Small intestine (tissue), 7 donors: ENCODE results near the gene TFEC. TPM values are rescaled to one million over a fixed set of nuclear protein-coding genes. Genes with fewer than 3 reads are reported as not detected.
"Not testable (repeated sequence)": the region's sequence is repeated elsewhere in the genome, so short reads cannot be mapped to it uniquely, and the experiment has no call there.

Experiments
- DNase-seq, 2 donors: peaks; one replicate each; pipeline versions ENCODE4 v3.0.0 to v3.0.0-alpha.2; 2013
- FAIRE-seq: peaks from 2 replicates; lab custom pipeline; 2012; peaks lifted over from hg19 to GRCh38; lab: Jason Lieb, UNC
- H3K27ac ChIP-seq, 3 donors: one replicate each; pipeline ENCODE4 v1.5.1; 2013; ENCODE audit warnings: low read length in 2 of 3, mild to moderate bottlenecking in 2 of 3, control low read depth in 1 of 3, inconsistent platforms in 1 of 3, low read depth in 1 of 3, moderate library complexity in 1 of 3
- H3K27me3 ChIP-seq, 3 donors: one replicate each; pipeline ENCODE4 v1.6.1; 2013; ENCODE audit warnings: low read length in 3 of 3, inconsistent platforms in 1 of 3; ENCODE audit not compliant: control insufficient read depth in 3 of 3, insufficient read depth in 3 of 3
- H3K36me3 ChIP-seq, 3 donors: one replicate each; pipeline ENCODE4 v1.6.1; 2013; ENCODE audit warnings: low read length in 3 of 3, inconsistent platforms in 1 of 3, low read depth in 1 of 3, mild to moderate bottlenecking in 1 of 3, moderate library complexity in 1 of 3; ENCODE audit not compliant: control insufficient read depth in 3 of 3, insufficient read depth in 2 of 3
- H3K4me1 ChIP-seq, 3 donors: one replicate each; pipeline ENCODE4 v1.6.1; 2013; ENCODE audit warnings: low read length in 2 of 3, inconsistent platforms in 1 of 3, low read depth in 1 of 3, mild to moderate bottlenecking in 1 of 3, moderate library complexity in 1 of 3; ENCODE audit not compliant: control insufficient read depth in 3 of 3, insufficient read depth in 2 of 3
- H3K4me3 ChIP-seq, 3 donors: one replicate each; pipeline ENCODE4 v1.5.1; 2013; ENCODE audit warnings: low read length in 3 of 3, control low read depth in 1 of 3, inconsistent platforms in 1 of 3, low read depth in 1 of 3, mild to moderate bottlenecking in 1 of 3, moderate library complexity in 1 of 3
- H3K9me3 ChIP-seq, 2 donors: one replicate each; pipeline ENCODE4 v1.6.1; 2013; ENCODE audit warnings: low read depth in 1 of 2, low read length in 1 of 2; ENCODE audit not compliant: control insufficient read depth in 2 of 2, insufficient read depth in 1 of 2
- WGBS, 3 donors: extraction: QIAGEN DNeasy Blood & Tissue Kit; methylation state at CpG; one replicate each; pipeline ENCODE4 v1.1.7; 2013; 5-methylcytosine and 5-hydroxymethylcytosine counted together
- polyA plus RNA-seq, 4 donors: library from polyadenylated mRNA; stranded (reverse) in 3 of 4; unstranded in 1 of 4; fragments of 200-250 nt in 3 of 4; fragments of 120-200 nt in 1 of 4; gene quantifications; one replicate each; pipeline versions ENCODE4 v1.2.1 to v1.2.3, GENCODE V29; 2013
- donor health status: healthy with polysubstance abuse.
- donor health status: control.
- donor health status: control.
- donor health status: Bipolar disorder and iron deficiency.
- donor health status: healthy.

TFEC gene
- polyA plus RNA-seq, 4 donors = 0.82 to 128 (median 7.5) TPM

GRCh38 chr7:115937960-115938359, 92.6 kb downstream of the TFEC start:
- no peak overlapping the region for H3K4me3 ChIP-seq
- 39 to 73% (median 48%) methylated on average over 1 of the region's 1 CpG for WGBS, 3 donors
- no peak for DNase-seq
- no peaks in the 10 kb centered on the region for H3K9me3 ChIP-seq
- no peak overlapping the region for H3K27ac ChIP-seq
- no peaks in the 10 kb centered on the region for H3K27me3 ChIP-seq
- no peaks in the 10 kb centered on the region for H3K4me1 ChIP-seq
- FAIRE-seq = no peak
- peaks cover 0 to 3% (median 0%) of the 10 kb centered on the region in 3 donors for H3K36me3 ChIP-seq

GRCh38 chr7:115933471-115933870, 97.1 kb downstream of the TFEC start:
- no peak overlapping the region for H3K4me3 ChIP-seq
- no peaks in the 10 kb centered on the region for H3K9me3 ChIP-seq
- no peaks in the 10 kb centered on the region for H3K27me3 ChIP-seq
- no peak for DNase-seq
- no peaks in the 10 kb centered on the region for H3K36me3 ChIP-seq
- no peaks in the 10 kb centered on the region for H3K4me1 ChIP-seq
- no peak overlapping the region for H3K27ac ChIP-seq
- 73 to 83% (median 78%) methylated on average over 4 of the region's 4 CpGs for WGBS, 3 donors
- FAIRE-seq = no peak

GRCh38 chr7:115932880-115933279, 97.7 kb downstream of the TFEC start:
- Histone ChIP-seq H3K4me3 (no peak overlapping the region), H3K27ac (no peak overlapping the region), H3K4me1 (no peaks in the 10 kb centered on the region), H3K9me3 (no peaks in the 10 kb centered on the region), H3K36me3 (no peaks in the 10 kb centered on the region), H3K27me3 (no peaks in the 10 kb centered on the region)
- FAIRE-seq (no peak), DNase-seq (no peak)
- whole genome bisulfite sequencing, 3 donors = 51 to 69% (median 53%) methylated on average over 2 of the region's 2 CpGs

DNA sequence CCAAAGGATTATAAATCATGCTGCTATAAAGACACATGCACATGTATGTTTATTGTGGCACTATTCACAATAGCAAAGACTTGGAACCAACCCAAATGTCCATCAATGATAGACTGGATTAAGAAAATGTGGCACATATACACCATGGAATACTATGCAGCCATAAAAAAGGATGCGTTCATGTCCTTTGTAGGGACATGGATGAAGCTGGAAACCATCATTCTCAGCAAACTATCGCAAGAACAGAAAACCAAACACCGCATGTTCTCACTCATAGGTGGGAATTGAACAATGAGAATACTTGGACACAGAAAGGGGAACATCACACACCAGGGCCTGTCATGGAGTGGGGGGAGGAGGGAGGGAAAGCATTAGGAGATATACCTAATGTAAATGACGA, 100.4 kb downstream of the TFEC start:
- H3K9me3 ChIP-seq, H3K27me3 ChIP-seq, DNase-seq, H3K27ac ChIP-seq, FAIRE-seq, H3K36me3 ChIP-seq, H3K4me1 ChIP-seq, H3K4me3 ChIP-seq: not testable (repeated sequence)
- 85 to 88% (median 88%) methylated on average over 3 of the region's 4 CpGs for WGBS, 3 donors

DNA sequence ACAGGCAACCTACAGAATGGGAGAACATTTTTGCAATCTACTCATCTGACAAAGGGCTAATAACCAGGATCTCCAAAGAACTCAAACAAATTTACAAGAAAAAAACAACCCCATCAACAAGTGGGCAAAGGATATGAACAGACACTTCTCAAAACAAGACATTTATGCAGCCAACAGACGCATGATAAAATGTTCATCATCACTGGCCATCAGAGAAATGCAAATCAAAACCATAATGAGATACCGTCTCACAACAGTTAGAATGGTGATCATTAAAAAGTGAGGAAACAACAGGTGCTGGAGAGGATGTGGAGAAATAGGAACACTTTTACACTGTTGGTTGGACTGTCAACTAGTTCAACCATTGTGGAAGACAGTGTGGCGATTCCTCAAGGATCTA, 100.8 kb downstream of the TFEC start:
- H3K9me3 ChIP-seq, H3K36me3 ChIP-seq, H3K4me3 ChIP-seq, FAIRE-seq, H3K27ac ChIP-seq, DNase-seq, H3K4me1 ChIP-seq, H3K27me3 ChIP-seq: not testable (repeated sequence)
- WGBS, 3 donors = 89 to 91% (median 91%) methylated on average over 3 of the region's 3 CpGs

- FAIRE-seq (no peak), DNase-seq (no peak)
- WGBS, 3 donors = 41 to 60% (median 51%) methylated on average over 2 of the region's 2 CpGs
- no peak overlapping the region for H3K27ac ChIP-seq
- H3K9me3 ChIP-seq = no peaks in the 10 kb centered on the region
- no peaks in the 10 kb centered on the region for H3K36me3 ChIP-seq
- peaks cover 0 to 7% (median 0%) of the 10 kb centered on the region in 3 donors for H3K4me1 ChIP-seq
- H3K4me3 ChIP-seq = no peak overlapping the region
- H3K27me3 ChIP-seq = no peaks in the 10 kb centered on the region
Measured at GRCh38 chr7:115924411-115924810, 106.2 kb downstream of the TFEC start.

DNA sequence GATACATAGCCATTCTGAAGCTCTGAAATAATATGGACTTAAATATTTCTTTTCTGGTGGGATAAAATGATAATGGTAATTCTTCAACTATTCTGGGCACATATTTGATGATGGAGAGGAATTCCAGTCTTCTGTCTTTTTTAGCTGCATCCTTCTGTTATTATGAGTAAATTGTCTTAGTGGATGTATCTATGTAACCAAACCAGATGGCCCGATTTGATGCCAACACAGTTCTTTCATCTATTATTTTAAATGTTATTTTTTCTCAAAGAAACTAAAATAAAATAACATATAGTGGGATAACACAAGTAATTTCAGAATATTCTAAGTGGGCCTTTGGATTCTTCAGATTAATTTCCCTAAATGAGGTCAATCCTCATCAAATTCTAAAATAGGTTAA, 110.2 kb downstream of the TFEC start:
- Histone ChIP-seq H3K27ac (no peak overlapping the region), H3K27me3 (no peaks in the 10 kb centered on the region), H3K4me1 (peaks cover 0 to 7% (median 0%) of the 10 kb centered on the region in 3 donors), H3K36me3 (no peaks in the 10 kb centered on the region), H3K9me3 (no peaks in the 10 kb centered on the region), H3K4me3 (no peak overlapping the region)
- DNase-seq (no peak), FAIRE-seq (no peak)
- WGBS, 3 donors = 80 to 94% (median 86%) methylated on average over 1 of the region's 1 CpG

DNA sequence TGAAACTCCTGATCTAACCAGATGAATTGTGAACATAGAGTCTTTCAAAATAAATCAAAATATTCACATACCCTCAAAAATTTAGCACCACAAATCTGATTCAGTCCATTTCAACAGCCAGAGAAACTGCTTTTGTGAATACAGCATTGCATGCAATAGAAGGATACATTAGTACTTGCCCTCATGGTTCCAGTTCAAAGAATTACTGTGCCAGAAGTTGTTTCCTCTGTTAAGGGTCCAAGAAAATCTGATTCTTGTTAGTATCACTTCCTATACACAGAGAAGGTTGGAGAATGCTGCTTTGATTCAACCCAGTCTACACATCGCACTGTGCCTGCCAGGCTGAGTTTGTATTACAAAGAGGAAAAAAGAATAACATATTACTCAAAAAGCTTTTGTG, 115.6 kb downstream of the TFEC start:
- DNase-seq = no peak
- no peaks in the 10 kb centered on the region for H3K27me3 ChIP-seq
- WGBS, 3 donors = 70 to 91% (median 89%) methylated on average over 1 of the region's 1 CpG
- no peak overlapping the region for H3K27ac ChIP-seq
- no peak for FAIRE-seq
- no peaks in the 10 kb centered on the region for H3K9me3 ChIP-seq
- no peak overlapping the region for H3K4me3 ChIP-seq
- peaks cover 0 to 6% (median 0%) of the 10 kb centered on the region in 3 donors for H3K4me1 ChIP-seq
- H3K36me3 ChIP-seq = no peaks in the 10 kb centered on the region

DNA sequence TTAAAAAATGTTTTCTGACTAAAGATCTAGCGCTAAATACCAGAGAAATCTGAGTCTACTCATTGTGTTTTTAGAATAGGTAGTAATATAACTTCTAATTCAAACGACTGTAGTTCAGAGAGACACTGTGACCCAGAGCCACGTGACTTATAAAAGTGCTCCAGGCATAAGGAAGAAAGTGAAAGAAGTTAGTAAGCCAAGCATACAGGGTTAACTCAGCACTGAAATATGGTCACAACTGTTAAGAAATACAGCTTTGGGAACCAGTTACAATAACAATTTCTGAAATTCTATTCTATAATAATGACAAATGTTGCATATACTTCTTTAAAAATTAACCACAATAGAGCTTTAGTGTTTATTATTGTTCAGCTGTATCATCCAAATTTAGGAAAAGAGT, 119.1 kb downstream of the TFEC start:
- H3K27ac ChIP-seq = no peak overlapping the region
- no peaks in the 10 kb centered on the region for H3K36me3 ChIP-seq
- H3K27me3 ChIP-seq = no peaks in the 10 kb centered on the region
- DNase-seq (peak; percentile 5 to 30), FAIRE-seq (no peak)
- peaks cover 0 to 6% (median 0%) of the 10 kb centered on the region in 3 donors for H3K4me1 ChIP-seq
- H3K9me3 ChIP-seq = no peaks in the 10 kb centered on the region
- no peak overlapping the region for H3K4me3 ChIP-seq
- 38 to 48% (median 44%) methylated on average over 3 of the region's 3 CpGs for WGBS, 3 donors
